Stimulated activated naive B cell treated with anti-CD40 and anti-IgM and Interleukin-4, amounts not matched to agents 10 μg/mL and 1 μg/mL and 100 μg/mL, for 72 hours (primary cell): ENCODE data around the gene IFI27L2.
A peak's percentile ranks its signal among the peaks of the same experiment; 100 is the strongest.

Source experiments
- ATAC-seq, 2 donors: fragments of 150-1000 bp; cut with Tn5 transposase; replicated peaks; 2 replicates each; pipeline ENCODE4 v1.10.0; 2021; ENCODE audit warnings: moderate library complexity in 1 of 2
- DNase-seq: peaks from one replicate; pipeline ENCODE4 v3.0.0; 2021
- H3K27ac Mint-ChIP-seq: one replicate; pipeline ENCODE4 v1.8.0; 2022; ENCODE audit warnings: mild to moderate bottlenecking, mixed read lengths
- H3K27me3 Mint-ChIP-seq, 2 donors: one replicate each; pipeline ENCODE4 v1.8.0; 2022; ENCODE audit warnings: mixed read lengths in 2 of 2
- H3K36me3 Mint-ChIP-seq, 2 donors: one replicate each; pipeline ENCODE4 v1.8.0; 2022; ENCODE audit warnings: mixed read lengths in 2 of 2, mild to moderate bottlenecking in 1 of 2
- H3K4me1 Mint-ChIP-seq, 2 donors: one replicate each; pipeline ENCODE4 v1.8.0; 2022; ENCODE audit warnings: mixed read lengths in 2 of 2, mild to moderate bottlenecking in 1 of 2
- H3K4me3 Mint-ChIP-seq, 2 donors: one replicate each; pipeline ENCODE4 v1.8.0; 2022; ENCODE audit warnings: mild to moderate bottlenecking in 2 of 2, mixed read lengths in 2 of 2, moderate library complexity in 1 of 2
- H3K9me3 Mint-ChIP-seq, 2 donors: one replicate each; pipeline ENCODE4 v1.8.0; 2022; ENCODE audit warnings: mixed read lengths in 2 of 2, mild to moderate bottlenecking in 1 of 2

The IFI27L2 gene, protein sequence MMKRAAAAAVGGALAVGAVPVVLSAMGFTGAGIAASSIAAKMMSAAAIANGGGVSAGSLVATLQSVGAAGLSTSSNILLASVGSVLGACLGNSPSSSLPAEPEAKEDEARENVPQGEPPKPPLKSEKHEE

DNA sequence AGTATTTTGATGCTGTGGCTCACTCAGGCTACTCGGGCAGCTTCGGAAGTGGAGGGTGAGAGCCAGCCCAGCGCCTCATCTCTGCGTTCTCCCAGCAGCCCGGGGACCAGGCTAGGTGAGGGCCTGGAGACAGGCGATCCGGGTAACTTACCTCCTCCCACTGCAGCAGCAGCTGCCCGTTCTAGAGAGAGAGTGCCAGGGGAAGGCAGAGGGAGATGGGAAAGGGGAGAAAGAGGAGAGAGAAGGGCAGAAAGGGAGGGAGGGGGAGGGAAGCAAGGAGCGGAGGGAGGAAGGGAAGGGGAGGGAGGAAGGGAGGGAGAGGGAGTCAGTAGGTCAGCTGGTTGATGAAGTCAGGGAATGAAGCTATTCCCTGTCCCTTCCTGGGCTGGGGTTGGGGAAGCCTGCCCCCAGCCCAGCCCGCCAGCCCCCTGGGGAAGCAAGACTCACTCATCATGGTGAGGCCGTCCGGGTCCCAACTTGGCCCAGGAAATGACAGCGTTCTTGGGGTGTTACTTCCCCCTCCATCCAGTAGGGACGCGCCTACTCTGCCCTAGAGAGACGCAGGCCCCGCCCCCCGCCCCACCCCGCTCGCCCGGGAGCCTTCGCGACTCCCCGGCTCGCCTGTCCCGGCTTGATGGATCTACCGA is at the start of gene IFI27L2:
IFI27L2 (minus strand) TSS at position 494 of the 647 bp plus-strand sequence; CDS start at position 454, 40 bp downstream.
- H3K27me3 Mint-ChIP-seq = no peaks in the 10 kb centered on the region
- ATAC-seq (peak; percentile 97), DNase-seq (peak; percentile 58)
- H3K4me1 Mint-ChIP-seq = peaks cover 12 to 27% of the 10 kb centered on the region in 2 donors
- H3K4me3 Mint-ChIP-seq = peak within 1 kb of the TSS; percentile 89 to 96
- no peaks in the 10 kb centered on the region for H3K9me3 Mint-ChIP-seq
- peaks cover 10 to 11% of the 10 kb centered on the region in 2 donors for H3K36me3 Mint-ChIP-seq
- peak within 1 kb of the TSS; percentile 75 for H3K27ac Mint-ChIP-seq

DNA sequence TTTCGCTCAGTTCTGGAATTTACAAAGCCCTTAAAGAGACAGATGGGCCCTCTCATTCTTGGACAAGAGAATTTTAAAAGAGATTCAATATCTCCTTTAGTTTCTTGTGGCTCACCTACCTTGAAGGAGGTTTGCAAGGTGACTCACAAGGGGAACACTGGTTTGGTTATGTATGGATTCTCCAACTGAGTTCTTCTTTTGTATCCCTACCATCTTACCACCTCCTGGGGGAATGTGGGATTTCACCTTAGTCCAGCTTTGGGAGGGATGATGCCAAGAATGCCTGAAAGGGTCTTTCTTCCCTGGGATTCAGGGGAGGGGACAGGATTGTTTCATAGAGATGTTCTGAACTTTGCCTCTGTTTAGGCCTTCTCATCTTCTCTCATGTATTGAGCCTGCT is 48.4 kb upstream of the IFI27L2 start:
- Mint-ChIP-seq H3K4me1 (peaks cover 13 to 32% of the 10 kb centered on the region in 2 donors), H3K36me3 (no peaks in the 10 kb centered on the region), H3K27me3 (peaks cover 44 to 52% of the 10 kb centered on the region in 2 donors), H3K4me3 (no peak overlapping the region), H3K9me3 (no peaks in the 10 kb centered on the region), H3K27ac (no peak overlapping the region)
- ATAC-seq (no peak), DNase-seq (no peak)

DNA sequence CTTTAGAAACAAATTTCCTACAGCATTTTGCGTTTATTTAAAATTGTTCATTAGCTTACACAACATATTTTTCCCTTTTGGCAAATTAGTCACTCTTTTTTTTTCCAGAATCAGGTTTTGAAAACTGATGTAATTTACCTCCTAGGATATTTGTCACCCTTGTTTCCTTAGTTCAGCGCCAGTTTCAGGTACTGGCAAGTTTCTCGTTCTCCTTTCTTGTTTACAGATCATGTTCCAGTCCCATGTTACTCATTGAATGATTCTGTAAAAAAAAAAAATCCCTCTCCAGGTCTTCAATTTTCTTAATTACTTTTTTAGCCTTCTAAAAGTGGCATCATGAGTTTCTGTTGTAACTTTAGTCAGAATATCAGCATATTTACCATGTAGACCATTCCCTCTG is 47.4 kb upstream of the IFI27L2 start:
- Mint-ChIP-seq H3K27ac (no peak overlapping the region), H3K27me3 (peaks cover 49 to 57% of the 10 kb centered on the region in 2 donors), H3K4me3 (no peak overlapping the region), H3K36me3 (no peaks in the 10 kb centered on the region), H3K4me1 (peaks cover 13 to 32% of the 10 kb centered on the region in 2 donors), H3K9me3 (no peaks in the 10 kb centered on the region)
- ATAC-seq (no peak), DNase-seq (no peak)

DNA sequence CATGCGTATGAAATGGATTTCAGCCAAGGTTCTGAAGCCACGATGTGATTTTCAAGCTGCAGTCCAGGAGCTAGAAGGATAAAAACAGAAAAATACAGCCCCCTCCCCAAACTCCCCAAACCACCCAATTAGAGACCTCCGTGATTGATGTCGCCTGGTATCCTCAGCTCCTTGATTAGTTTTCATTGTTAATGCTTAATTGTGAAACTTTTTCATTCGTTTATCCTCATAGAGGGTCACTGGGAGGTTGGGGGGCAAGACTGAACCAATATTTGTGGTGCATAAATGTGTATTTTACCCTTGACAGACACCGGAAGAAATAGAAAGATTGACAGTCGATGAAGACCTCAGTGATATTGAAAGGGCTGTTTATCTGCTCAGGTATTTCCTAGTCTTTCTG is 46.3 kb upstream of the IFI27L2 start:
- ATAC-seq (no peak), DNase-seq (no peak)
- Mint-ChIP-seq H3K4me3 (peak overlapping the region; percentile 80 to 81), H3K36me3 (no peaks in the 10 kb centered on the region), H3K4me1 (peaks cover 10 to 26% of the 10 kb centered on the region in 2 donors), H3K27ac (no peak overlapping the region), H3K9me3 (no peaks in the 10 kb centered on the region), H3K27me3 (peaks cover 55 to 58% of the 10 kb centered on the region in 2 donors)

DNA sequence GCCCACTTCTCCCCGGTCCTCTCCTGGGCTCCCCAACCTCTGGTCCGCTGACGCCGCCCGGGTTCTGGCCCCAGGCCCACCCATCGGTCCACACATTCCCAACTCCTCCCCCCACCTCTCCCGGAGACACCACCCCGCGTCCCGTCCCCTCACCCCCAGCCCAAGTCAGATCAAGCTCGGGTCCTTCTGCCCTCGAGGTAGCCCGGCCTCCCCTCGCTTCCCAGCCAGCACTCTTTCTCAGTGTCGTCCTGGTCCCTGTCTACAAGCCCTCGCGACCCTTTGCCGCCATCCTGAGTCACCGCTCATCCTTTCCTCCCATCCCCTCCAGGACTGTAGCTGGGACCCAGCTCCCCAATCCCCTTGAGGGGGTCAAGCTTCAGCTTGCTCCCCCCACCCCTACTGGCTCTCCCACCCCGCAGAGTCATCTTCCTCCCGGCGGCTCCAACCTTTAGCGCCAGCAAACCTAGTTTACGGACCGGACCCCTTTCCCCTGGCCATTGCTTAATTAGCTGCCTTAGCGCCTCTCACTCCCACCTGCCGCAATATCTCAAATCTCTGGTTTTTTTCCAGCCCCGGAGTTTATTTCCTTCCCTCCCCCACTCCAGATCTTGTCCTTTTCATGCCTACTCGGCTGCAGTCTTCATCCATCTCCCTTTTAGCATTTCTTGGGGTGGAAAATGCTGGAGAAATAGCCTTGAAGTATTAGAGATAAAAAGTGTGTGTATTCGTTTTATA is 45.8 kb upstream of the IFI27L2 start:
- ATAC-seq (no peak), DNase-seq (no peak)
- Mint-ChIP-seq H3K27ac (peak overlapping the region; percentile 82), H3K36me3 (no peaks in the 10 kb centered on the region), H3K9me3 (no peaks in the 10 kb centered on the region), H3K4me1 (peaks cover 9 to 20% of the 10 kb centered on the region in 2 donors), H3K4me3 (peak overlapping the region; percentile 80 to 81), H3K27me3 (peaks cover 55% of the 10 kb centered on the region in 2 donors)

DNA sequence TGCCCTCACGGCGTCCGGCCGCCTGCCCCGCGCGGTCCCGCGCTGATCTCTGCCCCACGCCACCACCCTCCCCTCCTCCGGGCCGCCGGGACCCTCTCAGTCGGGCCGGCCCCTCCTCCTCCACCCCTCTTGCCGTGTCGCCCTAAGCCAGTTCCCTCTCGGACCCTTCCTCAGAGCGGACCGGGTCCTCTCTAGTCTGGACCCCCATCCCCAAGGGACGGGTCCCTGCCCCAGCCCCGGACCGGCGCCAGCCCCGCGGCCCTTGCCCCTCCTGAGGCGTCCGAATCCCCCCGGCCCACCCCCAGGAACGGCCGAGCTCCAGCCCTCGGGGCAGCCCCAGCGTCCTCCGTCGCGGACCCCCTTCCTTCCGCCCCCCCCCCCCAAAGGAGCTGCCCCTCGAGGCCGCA is 45.2 kb upstream of the IFI27L2 start:
- peaks cover 55 to 56% of the 10 kb centered on the region in 2 donors for H3K27me3 Mint-ChIP-seq
- no peaks in the 10 kb centered on the region for H3K36me3 Mint-ChIP-seq
- peaks cover 9 to 19% of the 10 kb centered on the region in 2 donors for H3K4me1 Mint-ChIP-seq
- no peaks in the 10 kb centered on the region for H3K9me3 Mint-ChIP-seq
- no peak for ATAC-seq
- peak overlapping the region; percentile 64 to 81 for H3K4me3 Mint-ChIP-seq
- no peak overlapping the region for H3K27ac Mint-ChIP-seq
- DNase-seq = no peak

DNA sequence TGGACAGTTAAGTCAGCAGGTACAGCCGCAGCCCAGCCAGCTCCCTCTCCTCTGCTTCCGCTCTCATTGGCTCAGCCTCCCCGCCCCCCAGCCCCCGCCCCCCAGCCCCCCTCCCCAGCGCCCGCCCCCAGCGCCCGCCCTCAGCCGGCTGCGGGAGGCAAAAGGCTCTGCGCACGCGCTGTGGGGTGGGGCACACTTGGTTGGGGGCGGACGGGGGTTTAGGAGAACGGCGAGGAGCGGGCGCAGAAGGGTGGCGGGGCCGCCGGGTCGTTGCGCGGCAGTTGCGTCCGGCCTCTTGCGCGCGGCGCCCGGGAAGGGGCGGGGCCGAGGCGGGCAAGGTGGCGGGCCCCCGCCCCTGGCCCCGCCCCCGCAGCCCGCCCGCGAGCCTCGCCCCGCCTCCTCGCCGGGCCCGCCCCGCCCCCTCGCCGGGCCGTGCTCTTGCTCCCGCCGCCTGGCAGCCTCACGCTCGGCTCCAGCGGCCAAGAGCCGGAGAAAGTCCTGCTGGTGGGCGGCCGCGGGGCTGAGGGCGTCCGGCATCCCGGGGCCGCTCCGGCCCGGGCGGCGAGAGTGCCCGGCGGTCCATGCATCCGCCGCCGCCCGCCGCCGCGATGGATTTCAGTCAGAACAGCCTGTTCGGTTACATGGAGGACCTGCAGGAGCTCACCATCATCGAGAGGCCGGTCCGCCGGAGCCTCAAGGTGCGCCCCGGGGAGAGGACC is 44.6 kb upstream of the IFI27L2 start, which contains the start of gene PPP4R4:
PPP4R4 (plus strand) TSS at position 438 of the 719 bp plus-strand sequence; CDS start at position 582, 144 bp downstream.
- peak; percentile 86 to 87 for ATAC-seq
- Mint-ChIP-seq H3K4me3 (peak within 1 kb of the TSS; percentile 80 to 81), H3K4me1 (peaks cover 9 to 19% of the 10 kb centered on the region in 2 donors), H3K9me3 (no peaks in the 10 kb centered on the region), H3K27me3 (peaks cover 49 to 50% of the 10 kb centered on the region in 2 donors), H3K36me3 (no peaks in the 10 kb centered on the region), H3K27ac (peak within 1 kb of the TSS; percentile 82)
- DNase-seq = peak; percentile 55

DNA sequence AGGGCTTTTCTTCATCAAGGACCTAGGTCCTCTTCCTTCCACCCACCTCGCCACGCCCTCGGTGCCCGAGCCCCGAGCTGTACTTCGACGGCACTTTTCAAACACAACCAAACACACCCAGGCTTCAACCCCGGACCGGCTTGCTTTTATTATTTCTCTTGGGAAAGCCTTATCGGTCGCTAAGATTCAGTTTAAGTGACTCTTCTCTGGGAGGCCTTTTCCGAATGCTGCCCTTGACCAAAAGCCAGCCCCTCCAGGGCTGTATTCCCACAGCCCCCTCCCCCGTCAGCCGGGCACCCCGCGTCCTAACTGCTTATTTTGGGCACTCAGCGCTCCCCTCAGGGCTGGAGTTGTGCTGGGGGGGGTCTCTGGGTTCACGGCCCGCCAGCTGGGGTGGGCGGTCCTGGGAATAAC is 44.1 kb upstream of the IFI27L2 start:
- Mint-ChIP-seq H3K27ac (no peak overlapping the region), H3K4me3 (peak overlapping the region; percentile 73 to 81), H3K9me3 (no peaks in the 10 kb centered on the region), H3K27me3 (peaks cover 46 to 48% of the 10 kb centered on the region in 2 donors), H3K36me3 (no peaks in the 10 kb centered on the region), H3K4me1 (peaks cover 9 to 19% of the 10 kb centered on the region in 2 donors)
- ATAC-seq (no peak), DNase-seq (no peak)

DNA sequence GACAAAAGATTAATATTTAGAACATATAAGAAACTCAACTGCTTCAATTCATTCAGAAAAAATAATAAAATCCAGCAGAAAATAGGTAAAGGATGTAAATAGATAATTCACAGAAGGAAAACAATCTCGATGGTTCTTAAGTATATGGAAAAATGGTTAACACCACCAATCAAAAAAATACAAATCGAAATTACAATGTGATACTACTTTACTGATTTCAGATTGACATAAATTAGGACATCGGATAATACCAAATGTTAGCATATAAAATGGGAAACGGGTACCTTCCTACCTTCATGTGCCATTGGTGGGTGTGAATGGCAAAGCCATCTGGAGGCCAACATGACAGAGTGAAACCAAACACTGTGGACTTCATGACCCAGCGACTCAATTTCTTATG is 43.1 kb upstream of the IFI27L2 start:
- H3K4me3 Mint-ChIP-seq = no peak overlapping the region
- H3K36me3 Mint-ChIP-seq = no peaks in the 10 kb centered on the region
- H3K9me3 Mint-ChIP-seq = no peaks in the 10 kb centered on the region
- H3K4me1 Mint-ChIP-seq = peaks cover 9 to 19% of the 10 kb centered on the region in 2 donors
- H3K27me3 Mint-ChIP-seq = peaks cover 43 to 46% of the 10 kb centered on the region in 2 donors
- no peak overlapping the region for H3K27ac Mint-ChIP-seq
- no peak for ATAC-seq
- DNase-seq = no peak

DNA sequence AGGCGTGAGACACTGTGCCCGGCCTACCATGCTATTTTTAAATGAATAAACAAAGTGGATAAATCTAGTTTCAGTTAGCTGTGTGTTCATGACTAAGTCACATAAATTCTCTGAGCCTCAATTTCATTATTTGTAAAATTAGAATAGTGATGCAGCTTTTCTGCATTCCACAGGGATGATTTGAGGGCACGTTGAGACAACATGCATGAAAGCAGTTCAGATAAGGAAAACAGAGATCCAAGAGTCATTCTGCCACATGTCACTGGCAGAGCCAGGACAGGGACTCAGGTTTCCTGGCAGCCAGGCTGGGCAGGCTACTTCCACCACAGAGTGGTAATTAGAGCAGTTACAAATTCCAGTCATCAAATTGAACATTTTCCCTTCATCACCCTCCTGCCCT is 41.8 kb upstream of the IFI27L2 start:
- ATAC-seq = no peak
- Mint-ChIP-seq H3K9me3 (no peaks in the 10 kb centered on the region), H3K27me3 (peaks cover 41 to 48% of the 10 kb centered on the region in 2 donors), H3K4me3 (no peak overlapping the region), H3K4me1 (peaks cover 9 to 19% of the 10 kb centered on the region in 2 donors), H3K36me3 (no peaks in the 10 kb centered on the region), H3K27ac (no peak overlapping the region)
- DNase-seq = no peak

DNA sequence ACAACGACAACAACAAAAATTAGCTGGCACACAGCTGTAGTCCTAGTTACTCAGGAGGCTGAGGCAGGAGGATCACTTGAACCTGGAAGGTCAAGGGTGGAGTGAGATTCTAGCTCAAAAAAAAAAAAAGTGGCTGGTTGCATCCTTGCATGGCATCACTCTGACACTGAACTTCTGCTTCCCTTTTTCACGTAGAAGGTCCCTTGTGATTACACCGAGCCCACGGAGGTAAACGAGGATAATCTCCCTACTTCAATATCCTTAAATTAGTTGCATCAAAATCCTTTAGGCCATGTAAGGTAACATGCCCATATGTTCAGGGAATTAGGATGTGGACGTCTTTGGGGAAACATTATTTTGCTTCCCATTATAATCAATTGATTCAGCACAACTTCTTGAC is 40.7 kb upstream of the IFI27L2 start:
- Mint-ChIP-seq H3K4me3 (no peak overlapping the region), H3K27me3 (peaks cover 35 to 39% of the 10 kb centered on the region in 2 donors), H3K4me1 (peaks cover 5 to 12% of the 10 kb centered on the region in 2 donors), H3K27ac (no peak overlapping the region), H3K9me3 (no peaks in the 10 kb centered on the region), H3K36me3 (no peaks in the 10 kb centered on the region)
- DNase-seq (no peak), ATAC-seq (no peak)

DNA sequence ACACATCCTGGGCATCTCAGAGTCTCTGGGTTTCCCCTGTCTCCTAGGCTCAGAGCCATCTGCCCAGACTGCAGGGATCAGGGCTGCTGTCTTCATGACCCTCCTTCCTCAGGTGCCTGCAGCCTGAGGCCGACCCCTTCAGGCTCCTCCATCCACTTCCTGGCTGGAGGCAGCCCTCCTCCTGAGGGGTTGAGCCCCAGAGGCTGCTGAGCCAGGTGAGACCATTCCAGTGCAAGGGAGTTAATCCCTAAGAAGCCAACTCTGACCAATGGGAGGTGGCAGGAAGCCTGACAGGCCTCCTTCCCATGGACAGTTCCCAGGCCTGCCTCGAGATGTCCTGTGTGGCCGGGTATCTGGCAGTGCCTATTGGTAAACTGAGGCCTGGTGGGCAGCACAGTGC is 36.3 kb upstream of the IFI27L2 start:
- Mint-ChIP-seq H3K27me3 (peaks cover 14 to 29% of the 10 kb centered on the region in 2 donors), H3K4me1 (no peaks in the 10 kb centered on the region), H3K36me3 (no peaks in the 10 kb centered on the region), H3K9me3 (no peaks in the 10 kb centered on the region), H3K27ac (no peak overlapping the region), H3K4me3 (no peak overlapping the region)
- ATAC-seq (no peak), DNase-seq (no peak)

DNA sequence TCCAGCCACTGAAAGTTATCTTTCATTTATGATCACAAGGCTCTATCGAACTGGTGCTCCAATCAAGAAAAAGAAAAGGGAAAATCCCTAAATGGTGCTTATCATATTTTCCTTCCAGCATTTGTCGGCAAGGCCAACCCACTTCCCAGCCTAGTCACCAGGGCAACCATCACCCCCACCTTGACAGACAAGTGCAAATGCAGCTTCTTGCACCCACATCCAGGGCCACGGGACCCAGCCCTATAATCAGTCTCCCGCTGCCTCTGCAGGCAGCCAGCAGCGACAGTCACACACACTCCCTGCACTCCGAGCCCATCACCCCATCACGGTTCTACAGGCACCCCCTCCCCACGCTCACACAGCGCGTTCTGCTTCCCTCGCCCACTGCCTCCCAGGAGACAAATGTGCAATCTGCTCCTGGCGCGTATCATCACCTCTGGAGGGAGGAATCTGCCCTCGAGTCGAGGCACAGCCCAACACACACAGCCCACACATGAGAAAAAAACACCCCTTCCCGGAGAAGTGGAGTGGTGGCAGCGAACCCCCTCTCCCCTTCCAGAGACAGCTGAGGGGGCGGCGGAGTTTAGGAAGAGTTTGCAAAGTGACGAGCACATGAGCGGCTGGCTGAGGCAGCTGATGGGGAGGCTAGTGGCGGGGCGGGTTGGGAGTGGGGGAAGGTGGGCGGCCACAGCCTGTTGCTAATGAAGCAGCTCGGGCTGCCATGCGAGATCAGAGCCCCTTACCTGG is 35.5 kb upstream of the IFI27L2 start:
- Mint-ChIP-seq H3K27ac (no peak overlapping the region), H3K27me3 (peaks cover 14 to 26% of the 10 kb centered on the region in 2 donors), H3K36me3 (no peaks in the 10 kb centered on the region), H3K4me1 (no peaks in the 10 kb centered on the region), H3K9me3 (no peaks in the 10 kb centered on the region), H3K4me3 (no peak overlapping the region)
- ATAC-seq (no peak), DNase-seq (no peak)
